HEK293T (cell line): Measurements from ENCODE around the gene S100A9.

ENCODE experiments used
- FOXK2 ChIP-seq: fragments of 450-650 bp; IDR thresholded peaks from 2 replicates; pipeline ENCODE4 v1.6.1; 2016; ENCODE audit warnings: mild to moderate bottlenecking
- SUZ12 ChIP-seq: fragments of 450-650 bp; IDR thresholded peaks from 2 replicates; pipeline ENCODE4 v1.6.1; 2016; ENCODE audit warnings: mild to moderate bottlenecking

DNA sequence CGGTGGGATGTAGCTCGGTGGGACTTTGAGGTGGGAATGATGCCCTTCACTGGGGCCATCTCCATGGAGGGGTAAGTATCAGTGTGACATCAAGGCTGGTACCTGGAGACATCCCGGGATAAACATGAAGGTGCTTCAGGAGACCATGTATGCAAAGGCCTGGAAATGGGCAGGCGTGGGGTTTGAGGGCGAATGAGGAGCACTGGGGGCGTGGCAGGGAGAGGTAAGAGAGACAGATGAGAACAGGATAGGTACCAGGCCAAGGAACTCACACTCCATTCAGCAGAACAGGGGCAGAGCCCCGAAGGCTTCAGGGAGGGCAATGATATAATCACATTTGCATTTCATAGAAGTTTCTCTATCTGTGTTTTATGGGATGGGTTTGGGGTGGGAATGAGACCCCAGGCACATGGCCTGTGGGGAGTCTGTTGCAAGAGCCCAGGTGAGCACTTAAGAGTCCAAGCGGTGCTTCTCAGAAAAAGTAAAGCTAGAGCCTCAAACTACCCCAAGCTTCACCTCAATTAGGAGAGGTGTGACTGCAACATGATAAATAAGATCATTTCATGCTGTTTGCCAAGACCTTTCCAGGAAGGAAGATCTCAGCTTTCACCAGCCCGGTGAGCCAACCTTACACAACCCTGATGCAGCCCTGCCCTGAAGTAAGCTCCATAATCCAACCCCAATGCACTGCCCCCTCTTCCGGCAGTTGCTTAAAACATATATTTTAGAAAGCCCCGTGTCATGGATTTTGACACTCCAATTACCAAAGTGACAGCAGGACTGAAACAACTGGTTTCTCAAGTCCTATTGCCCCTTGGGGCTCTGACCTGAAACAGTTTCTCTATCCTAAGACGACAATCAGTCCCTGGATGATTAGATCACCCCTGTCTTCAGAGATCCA is 7.4 kb downstream of the S100A9 start:
- TF ChIP-seq FOXK2 (no peak), SUZ12 (no peak)
